SK-N-SH (cell line): ENCODE measurements around the gene ISM1. TPM values are rescaled to one million over a fixed set of nuclear protein-coding genes. Genes with fewer than 3 reads are reported as not detected.
A peak's percentile ranks its signal among the peaks of the same experiment; 100 is the strongest.

Source experiments
- CTCF ChIA-PET: fragments of 300-600, 350-600 bp; formaldehyde crosslinking; extraction: SDS; loops from one replicate; lab custom pipeline; 2021; lab: Yijun Ruan, JAX
- POLR2A ChIA-PET: fragments of 350-600 bp; sonication (Branson Sonifier 250); formaldehyde crosslinking; extraction: SDS; loops from one replicate; lab custom pipeline; 2020; ENCODE audit warnings: antibody characterized with exemption, inconsistent platforms; lab: Yijun Ruan, JAX
- DNase-seq: peaks from one replicate; pipeline ENCODE4 v3.0.0; 2012
- H2AFZ ChIP-seq: fragments of 200-600 bp; sonication (generic); 2 replicates; pipeline ENCODE4 v1.8.1; 2016; ENCODE audit warnings: antibody characterized with exemption, mild to moderate bottlenecking, low read depth
- H3F3A ChIP-seq: fragments of 200-600 bp; sonication (generic); replicated peaks from 2 replicates; pipeline ENCODE3; 2016; ENCODE audit warnings: antibody characterized with exemption, mild to moderate bottlenecking; ENCODE audit not compliant: insufficient read depth
- H3K27ac ChIP-seq, 2 experiments: fragments of 200-500 bp in 1 of 2; fragments of 200-600 bp in 1 of 2; sonication (Bioruptor generic) in 1 of 2; sonication (generic), shearing (Covaris generic) in 1 of 2; 2 replicates each; pipeline versions ENCODE4 v1.5.1 to v1.6.1; 2014 to 2016; ENCODE audit warnings: low read depth in 2 of 2, inconsistent platforms in 1 of 2, low read length in 1 of 2, mild to moderate bottlenecking in 1 of 2, mixed read lengths in 1 of 2
- H3K27me3 ChIP-seq: fragments of 200-600 bp; sonication (generic), shearing (Covaris generic); 2 replicates; pipeline ENCODE4 v1.6.1; 2016; ENCODE audit warnings: mixed run types; ENCODE audit not compliant: insufficient read depth
- H3K36me3 ChIP-seq, 2 experiments: fragments of 200-500 bp in 1 of 2; fragments of 200-600 bp in 1 of 2; sonication (Bioruptor generic) in 1 of 2; sonication (generic) in 1 of 2; replicated peaks in 1 of 2; 2 replicates each; pipeline versions ENCODE3 to v1.5.1; 2014 to 2016; ENCODE audit warnings: low read length in 1 of 2, mild to moderate bottlenecking in 1 of 2; ENCODE audit not compliant: insufficient read depth in 2 of 2, control insufficient read depth in 1 of 2
- H3K4me1 ChIP-seq, 2 experiments: fragments of 200-500 bp in 1 of 2; fragments of 200-600 bp in 1 of 2; sonication (Bioruptor generic) in 1 of 2; sonication (generic), shearing (Covaris generic) in 1 of 2; 2 replicates each; pipeline versions ENCODE4 v1.5.1 to v1.6.1; 2014 to 2016; ENCODE audit warnings: low read depth in 1 of 2, low read length in 1 of 2, mixed run types in 1 of 2; ENCODE audit not compliant: insufficient read depth in 2 of 2, control insufficient read depth in 1 of 2
- H3K4me2 ChIP-seq: fragments of 200-600 bp; sonication (generic), shearing (Covaris generic); 2 replicates; pipeline ENCODE4 v1.6.1; 2017; ENCODE audit warnings: mixed run types
- H3K4me3 ChIP-seq, 2 experiments: fragments of 200-500 bp in 1 of 2; fragments of 200-600 bp in 1 of 2; sonication (Bioruptor generic) in 1 of 2; sonication (generic), shearing (Covaris generic) in 1 of 2; 2 replicates each; pipeline versions ENCODE4 v1.5.1 to v1.8.1; 2014 to 2016; ENCODE audit warnings: low read depth in 2 of 2, inconsistent platforms in 1 of 2, low read length in 1 of 2, mild to moderate bottlenecking in 1 of 2, mixed read lengths in 1 of 2, moderate library complexity in 1 of 2
- H3K79me2 ChIP-seq: fragments of 200-600 bp; sonication (generic); 2 replicates; pipeline ENCODE4 v1.8.1; 2017; ENCODE audit warnings: mild to moderate bottlenecking; ENCODE audit not compliant: insufficient read depth
- H3K9ac ChIP-seq: fragments of 200-600 bp; sonication (generic); 2 replicates; pipeline ENCODE4 v1.6.1; 2017; ENCODE audit warnings: mixed run types
- H3K9me2 ChIP-seq: fragments of 200-600 bp; sonication (generic); 2 replicates; pipeline ENCODE4 v1.6.1; 2017; ENCODE audit warnings: mixed run types
- H3K9me3 ChIP-seq: fragments of 200-600 bp; sonication (generic); 2 replicates; pipeline ENCODE4 v1.6.1; 2017; ENCODE audit warnings: mixed run types, mild to moderate bottlenecking, moderate library complexity
- H4K20me1 ChIP-seq: fragments of 200-600 bp; sonication (generic); 2 replicates; pipeline ENCODE4 v1.6.1; 2017; ENCODE audit warnings: mild to moderate bottlenecking, mixed run types; ENCODE audit not compliant: insufficient read depth
- CHD2 ChIP-seq: fragments of 150-350 bp; IDR thresholded peaks from 2 replicates; pipeline ENCODE4 v1.6.1; 2018; ENCODE audit warnings: low read length; ENCODE audit not compliant: partially characterized antibody
- EP300 ChIP-seq, 2 experiments: IDR thresholded peaks; 2 replicates each; pipeline versions ENCODE4 v1.4.0 to v1.6.1; 2012; ENCODE audit warnings: borderline replicate concordance in 1 of 2, low read depth in 1 of 2, low read length in 1 of 2
- EZH2phosphoT487 ChIP-seq: fragments of 200-600 bp; sonication (generic); IDR thresholded peaks from 2 replicates; pipeline ENCODE4 v1.6.1; 2017; ENCODE audit warnings: low read depth, mixed run types, mild to moderate bottlenecking, antibody characterized with exemption, moderate library complexity, borderline replicate concordance
- FOSL2 ChIP-seq: IDR thresholded peaks from 2 replicates; pipeline ENCODE4 v1.4.0; 2012; ENCODE audit warnings: low read depth, mild to moderate bottlenecking, moderate library complexity, borderline replicate concordance
- FOXM1 ChIP-seq: IDR thresholded peaks from 2 replicates; pipeline ENCODE4 v1.4.0; 2012; ENCODE audit warnings: low read depth, mild to moderate bottlenecking
- GATA2 ChIP-seq: sonication (generic); formaldehyde crosslinking; IDR thresholded peaks from 2 replicates; pipeline ENCODE4 v1.5.0; 2020; ENCODE audit warnings: mild to moderate bottlenecking, missing genetic modification reagents
- NFIC ChIP-seq: IDR thresholded peaks from 2 replicates; pipeline ENCODE4 v1.4.0; 2012; ENCODE audit warnings: borderline replicate concordance
- POLR2AphosphoS5 ChIP-seq: IDR thresholded peaks from 2 replicates; pipeline ENCODE4 v1.6.1; 2012; ENCODE audit warnings: low read depth, low read length
- RFX5 ChIP-seq: IDR thresholded peaks from 2 replicates; pipeline ENCODE4 v1.6.1; 2012; ENCODE audit warnings: mild to moderate bottlenecking, improper control_type of control experiment, low read length
- TEAD4 ChIP-seq: IDR thresholded peaks from 2 replicates; pipeline ENCODE4 v1.4.0; 2012; ENCODE audit warnings: mild to moderate bottlenecking, borderline replicate concordance; ENCODE audit not compliant: insufficient read depth
- YY1 ChIP-seq: IDR thresholded peaks from 2 replicates; pipeline ENCODE4 v1.4.0; 2012; ENCODE audit warnings: low read depth, mild to moderate bottlenecking
- WGBS: methylation state at CpG from one replicate; pipeline ENCODE4 v1.1.6; 2017; ENCODE audit warnings: low lambda C conversion rate; 5-methylcytosine and 5-hydroxymethylcytosine counted together
- polyA plus RNA-seq, 3 experiments: library from polyadenylated mRNA; depleted of rRNA; stranded (reverse); fragments of >200 nt; gene quantifications; 2 replicates each; pipeline ENCODE4 v1.2.3, GENCODE V29; 2012
- TF ChIP-seq, protein P1 (sequence below): IDR thresholded peaks from 2 replicates; pipeline ENCODE4 v1.4.0; 2012; ENCODE audit warnings: low read depth, borderline replicate concordance
- TF ChIP-seq, protein P2 (sequence below): IDR thresholded peaks from 2 replicates; pipeline ENCODE4 v1.4.0; 2012; ENCODE audit warnings: low read depth
- TF ChIP-seq, protein P3 (sequence below): fragments of 150-350 bp; IDR thresholded peaks from 2 replicates; pipeline ENCODE4 v1.6.1; 2016; ENCODE audit warnings: mild to moderate bottlenecking, low read depth, low read length
- TF ChIP-seq, protein P4 (sequence below): IDR thresholded peaks from 2 replicates; pipeline ENCODE4 v1.6.1; 2012; ENCODE audit warnings: mild to moderate bottlenecking, low read depth, low read length, moderate library complexity

ISM1 gene
- polyA plus RNA-seq, 1 of the 3 experiments (the other 2 are of a cell fraction): not detected

DNA sequence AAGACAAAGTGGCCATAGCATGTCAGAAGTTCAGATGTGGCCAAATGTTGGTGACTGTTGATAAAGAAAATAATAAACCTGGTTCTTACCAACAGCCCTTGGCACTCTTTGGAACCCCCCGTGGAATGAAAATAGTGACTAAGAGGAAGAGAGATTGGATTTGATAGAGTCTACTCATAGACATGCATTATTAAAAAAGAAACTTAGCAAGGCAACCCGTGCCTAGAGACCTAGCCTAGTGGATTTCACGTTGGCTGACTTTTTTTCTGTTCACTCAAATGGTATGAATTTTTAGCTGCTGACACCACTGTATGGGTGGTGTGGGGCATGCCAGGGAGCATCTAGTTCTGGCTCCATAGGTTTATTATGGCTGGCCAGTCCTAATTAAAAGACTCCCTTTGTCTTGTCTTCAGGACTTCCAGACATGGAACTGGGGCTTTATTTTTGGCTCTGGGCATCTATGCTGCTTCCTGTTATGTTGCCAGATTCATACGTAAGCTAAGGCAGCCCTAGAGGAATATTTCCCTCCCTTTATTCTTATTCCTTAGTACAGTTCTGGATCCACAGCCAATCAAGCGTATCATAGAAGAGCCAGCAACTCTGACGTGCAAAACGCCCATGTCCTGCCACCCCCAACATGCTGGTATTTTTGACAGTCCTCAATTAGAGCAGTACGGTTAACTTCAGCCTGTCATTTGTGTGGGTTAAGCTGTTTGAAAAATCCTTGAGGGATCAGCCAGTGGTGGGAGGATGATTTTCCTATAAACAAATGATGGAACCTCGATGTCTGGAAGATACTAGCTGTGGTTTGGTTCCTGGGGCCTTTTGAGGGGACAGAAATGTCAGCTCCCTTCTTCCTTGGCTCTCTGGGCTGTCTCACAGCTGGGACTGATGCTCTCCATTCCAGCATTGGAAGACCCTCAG lies 127.5 kb downstream of the ISM1 start:
- Histone ChIP-seq H3K27ac (peak overlapping the region in 1 of 2 experiments; percentile 21; a peak in 1 of 4 replicates), H3K79me2 (no peaks in the 10 kb centered on the region), H3K27me3 (no peaks in the 10 kb centered on the region), H3K9me3 (no peaks in the 10 kb centered on the region)
- ChIA-PET CTCF (interaction anchor here (0.7 to 1.5 kb wide), 2 partner anchors 16 to 24 kb away, joined by 3 read pairs; no protein-coding TSS in a partner anchor), POLR2A (no interaction called here)
- TF ChIP-seq, protein P1, sequence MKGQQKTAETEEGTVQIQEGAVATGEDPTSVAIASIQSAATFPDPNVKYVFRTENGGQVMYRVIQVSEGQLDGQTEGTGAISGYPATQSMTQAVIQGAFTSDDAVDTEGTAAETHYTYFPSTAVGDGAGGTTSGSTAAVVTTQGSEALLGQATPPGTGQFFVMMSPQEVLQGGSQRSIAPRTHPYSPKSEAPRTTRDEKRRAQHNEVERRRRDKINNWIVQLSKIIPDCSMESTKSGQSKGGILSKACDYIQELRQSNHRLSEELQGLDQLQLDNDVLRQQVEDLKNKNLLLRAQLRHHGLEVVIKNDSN: no peak
- no peak for TF ChIP-seq EZH2phosphoT487
- no peak for TF ChIP-seq YY1
- TF ChIP-seq GATA2: no peak
- no peak for TF ChIP-seq TEAD4
- TF ChIP-seq, protein P2, sequence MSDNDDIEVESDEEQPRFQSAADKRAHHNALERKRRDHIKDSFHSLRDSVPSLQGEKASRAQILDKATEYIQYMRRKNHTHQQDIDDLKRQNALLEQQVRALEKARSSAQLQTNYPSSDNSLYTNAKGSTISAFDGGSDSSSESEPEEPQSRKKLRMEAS: no peak
- TF ChIP-seq POLR2AphosphoS5: no peak
- no peak for TF ChIP-seq RFX5
- TF ChIP-seq NFIC: no peak
- TF ChIP-seq CHD2: no peak
- TF ChIP-seq, protein P3, sequence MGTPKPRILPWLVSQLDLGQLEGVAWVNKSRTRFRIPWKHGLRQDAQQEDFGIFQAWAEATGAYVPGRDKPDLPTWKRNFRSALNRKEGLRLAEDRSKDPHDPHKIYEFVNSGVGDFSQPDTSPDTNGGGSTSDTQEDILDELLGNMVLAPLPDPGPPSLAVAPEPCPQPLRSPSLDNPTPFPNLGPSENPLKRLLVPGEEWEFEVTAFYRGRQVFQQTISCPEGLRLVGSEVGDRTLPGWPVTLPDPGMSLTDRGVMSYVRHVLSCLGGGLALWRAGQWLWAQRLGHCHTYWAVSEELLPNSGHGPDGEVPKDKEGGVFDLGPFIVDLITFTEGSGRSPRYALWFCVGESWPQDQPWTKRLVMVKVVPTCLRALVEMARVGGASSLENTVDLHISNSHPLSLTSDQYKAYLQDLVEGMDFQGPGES: no peak
- TF ChIP-seq FOXM1: no peak
- no peak for TF ChIP-seq FOSL2
- no peak for TF ChIP-seq EP300 (IDR thresholded peaks at IDR 0.05; ENCODE audit: borderline replicate concordance in 1 of 2, low read depth in 1 of 2, low read length in 1 of 2)
- TF ChIP-seq, protein P4, sequence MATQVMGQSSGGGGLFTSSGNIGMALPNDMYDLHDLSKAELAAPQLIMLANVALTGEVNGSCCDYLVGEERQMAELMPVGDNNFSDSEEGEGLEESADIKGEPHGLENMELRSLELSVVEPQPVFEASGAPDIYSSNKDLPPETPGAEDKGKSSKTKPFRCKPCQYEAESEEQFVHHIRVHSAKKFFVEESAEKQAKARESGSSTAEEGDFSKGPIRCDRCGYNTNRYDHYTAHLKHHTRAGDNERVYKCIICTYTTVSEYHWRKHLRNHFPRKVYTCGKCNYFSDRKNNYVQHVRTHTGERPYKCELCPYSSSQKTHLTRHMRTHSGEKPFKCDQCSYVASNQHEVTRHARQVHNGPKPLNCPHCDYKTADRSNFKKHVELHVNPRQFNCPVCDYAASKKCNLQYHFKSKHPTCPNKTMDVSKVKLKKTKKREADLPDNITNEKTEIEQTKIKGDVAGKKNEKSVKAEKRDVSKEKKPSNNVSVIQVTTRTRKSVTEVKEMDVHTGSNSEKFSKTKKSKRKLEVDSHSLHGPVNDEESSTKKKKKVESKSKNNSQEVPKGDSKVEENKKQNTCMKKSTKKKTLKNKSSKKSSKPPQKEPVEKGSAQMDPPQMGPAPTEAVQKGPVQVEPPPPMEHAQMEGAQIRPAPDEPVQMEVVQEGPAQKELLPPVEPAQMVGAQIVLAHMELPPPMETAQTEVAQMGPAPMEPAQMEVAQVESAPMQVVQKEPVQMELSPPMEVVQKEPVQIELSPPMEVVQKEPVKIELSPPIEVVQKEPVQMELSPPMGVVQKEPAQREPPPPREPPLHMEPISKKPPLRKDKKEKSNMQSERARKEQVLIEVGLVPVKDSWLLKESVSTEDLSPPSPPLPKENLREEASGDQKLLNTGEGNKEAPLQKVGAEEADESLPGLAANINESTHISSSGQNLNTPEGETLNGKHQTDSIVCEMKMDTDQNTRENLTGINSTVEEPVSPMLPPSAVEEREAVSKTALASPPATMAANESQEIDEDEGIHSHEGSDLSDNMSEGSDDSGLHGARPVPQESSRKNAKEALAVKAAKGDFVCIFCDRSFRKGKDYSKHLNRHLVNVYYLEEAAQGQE: no peak
- TF ChIP-seq, all 33 proteins: peak for 0
- Histone ChIP-seq H2AFZ (no peak overlapping the region), H3F3A (no peaks in the 10 kb centered on the region), H3K4me3 (no peak overlapping the region), H3K9ac (no peak overlapping the region), H4K20me1 (no peaks in the 10 kb centered on the region), H3K4me2 (peak overlapping the region; percentile 20; the same call in 1 of the 2 replicates), H3K4me1 (no peaks in the 10 kb centered on the region), H3K36me3 (no peaks in the 10 kb centered on the region), H3K9me2 (no peaks in the 10 kb centered on the region)
- no peak for DNase-seq
- 63% methylated on average over 9 of the region's 9 CpGs for whole genome bisulfite sequencing
